ENCODE measurements around the gene MYO7A.

GRCh38 chr11:77188633-77189491, 60.8 kb downstream of the MYO7A start:
- TF ChIP-seq EZH2phosphoT487 (IDR thresholded peaks at IDR 0.05; ENCODE audit: insufficient read depth, low read depth) (no peak), EZH2 (IDR thresholded peaks at IDR 0.05; ENCODE audit: insufficient read depth, poor library complexity, severe bottlenecking) (no peak)
